ENCODE measurements around the gene KCNG2.

Gene KCNG2

GRCh38 chr18:79787865-79788733 is 9.6 kb upstream of the KCNG2 start:
- no peaks in the 10 kb centered on the region for H3K36me3 ChIP-seq (ENCODE audit: insufficient read depth, low read length)
- no peaks in the 10 kb centered on the region for H3K9me3 ChIP-seq (ENCODE audit: low read length)
- no peaks in the 10 kb centered on the region for H3K4me1 ChIP-seq (ENCODE audit: insufficient read depth, low read length)
- peaks cover 15 to 65% of the 10 kb centered on the region in 2 donors for H3K27me3 ChIP-seq (ENCODE audit: control insufficient read depth in 1 of 2, insufficient read depth in 2 of 2, low read length in 2 of 2)
- H3K9ac ChIP-seq (ENCODE audit: low read length), result no peak overlapping the region
- no peak overlapping the region for H3K27ac ChIP-seq (ENCODE audit: low read depth, low read length)
- H3K4me3 ChIP-seq (ENCODE audit: low read depth in 1 of 2, low read length in 2 of 2), result peak overlapping the region in 1 of 2 donors; percentile 20

GRCh38 chr18:79788734-79789085 is 9.0 kb upstream of the KCNG2 start:
- Histone ChIP-seq H3K27ac (ENCODE audit: low read depth, low read length) (no peak overlapping the region), H3K4me1 (ENCODE audit: insufficient read depth, low read length) (no peaks in the 10 kb centered on the region), H3K9ac (ENCODE audit: low read length) (no peak overlapping the region), H3K4me3 (ENCODE audit: low read depth in 1 of 2, low read length in 2 of 2) (no peak overlapping the region), H3K9me3 (ENCODE audit: low read length) (no peaks in the 10 kb centered on the region), H3K36me3 (ENCODE audit: insufficient read depth, low read length) (no peaks in the 10 kb centered on the region), H3K27me3 (ENCODE audit: control insufficient read depth in 1 of 2, insufficient read depth in 2 of 2, low read length in 2 of 2) (peaks cover 15 to 65% of the 10 kb centered on the region in 2 donors)

GRCh38 chr18:79789091-79789891 is 8.4 kb upstream of the KCNG2 start:
- Histone ChIP-seq H3K27ac (ENCODE audit: low read depth, low read length) (no peak overlapping the region), H3K27me3 (ENCODE audit: control insufficient read depth in 1 of 2, insufficient read depth in 2 of 2, low read length in 2 of 2) (peaks cover 15 to 59% of the 10 kb centered on the region in 2 donors), H3K4me1 (ENCODE audit: insufficient read depth, low read length) (no peaks in the 10 kb centered on the region), H3K36me3 (ENCODE audit: insufficient read depth, low read length) (no peaks in the 10 kb centered on the region), H3K9ac (ENCODE audit: low read length) (no peak overlapping the region), H3K9me3 (ENCODE audit: low read length) (no peaks in the 10 kb centered on the region), H3K4me3 (ENCODE audit: low read depth in 1 of 2, low read length in 2 of 2) (no peak overlapping the region)

- H3K9me3 ChIP-seq (ENCODE audit: low read length), result no peaks in the 10 kb centered on the region
Measured at GRCh38 chr18:79789901-79790890, 7.5 kb upstream of the KCNG2 start.

GRCh38 chr18:79790996-79791972 is 6.5 kb upstream of the KCNG2 start:
- Histone ChIP-seq H3K27ac (ENCODE audit: low read depth, low read length) (no peak overlapping the region), H3K4me3 (ENCODE audit: low read depth in 1 of 2, low read length in 2 of 2) (no peak overlapping the region), H3K9me3 (ENCODE audit: low read length) (no peaks in the 10 kb centered on the region), H3K9ac (ENCODE audit: low read length) (no peak overlapping the region), H3K36me3 (ENCODE audit: insufficient read depth, low read length) (no peaks in the 10 kb centered on the region), H3K27me3 (ENCODE audit: control insufficient read depth in 1 of 2, insufficient read depth in 2 of 2, low read length in 2 of 2) (peaks cover 15 to 46% of the 10 kb centered on the region in 2 donors), H3K4me1 (ENCODE audit: insufficient read depth, low read length) (no peaks in the 10 kb centered on the region)

More at GRCh38 chr18:79789901-79790890, 7.5 kb upstream of the KCNG2 start:
- Histone ChIP-seq H3K27ac (ENCODE audit: low read depth, low read length) (no peak overlapping the region), H3K4me1 (ENCODE audit: insufficient read depth, low read length) (no peaks in the 10 kb centered on the region), H3K4me3 (ENCODE audit: low read depth in 1 of 2, low read length in 2 of 2) (no peak overlapping the region), H3K27me3 (ENCODE audit: control insufficient read depth in 1 of 2, insufficient read depth in 2 of 2, low read length in 2 of 2) (peaks cover 15 to 51% of the 10 kb centered on the region in 2 donors), H3K36me3 (ENCODE audit: insufficient read depth, low read length) (no peaks in the 10 kb centered on the region), H3K9ac (ENCODE audit: low read length) (no peak overlapping the region)

- Histone ChIP-seq H3K27me3 (ENCODE audit: control insufficient read depth in 1 of 2, insufficient read depth in 2 of 2, low read length in 2 of 2) (peaks cover 9 to 46% of the 10 kb centered on the region in 2 donors), H3K4me1 (ENCODE audit: insufficient read depth, low read length) (no peaks in the 10 kb centered on the region), H3K27ac (ENCODE audit: low read depth, low read length) (no peak overlapping the region)
Measured at GRCh38 chr18:79792096-79792987, 5.4 kb upstream of the KCNG2 start.

GRCh38 chr18:79792988-79793355 is 4.8 kb upstream of the KCNG2 start:
- H3K9ac ChIP-seq (ENCODE audit: low read length), result no peak overlapping the region
- H3K9me3 ChIP-seq (ENCODE audit: low read length), result no peaks in the 10 kb centered on the region
- H3K4me1 ChIP-seq (ENCODE audit: insufficient read depth, low read length), result no peaks in the 10 kb centered on the region
- H3K27ac ChIP-seq (ENCODE audit: low read depth, low read length), result no peak overlapping the region
- H3K27me3 ChIP-seq (ENCODE audit: control insufficient read depth in 1 of 2, insufficient read depth in 2 of 2, low read length in 2 of 2), result peaks cover 6 to 45% of the 10 kb centered on the region in 2 donors
- no peak overlapping the region for H3K4me3 ChIP-seq (ENCODE audit: low read depth in 1 of 2, low read length in 2 of 2)
- H3K36me3 ChIP-seq (ENCODE audit: insufficient read depth, low read length), result no peaks in the 10 kb centered on the region

More at GRCh38 chr18:79792096-79792987, 5.4 kb upstream of the KCNG2 start:
- no peaks in the 10 kb centered on the region for H3K36me3 ChIP-seq (ENCODE audit: insufficient read depth, low read length)
- no peak overlapping the region for H3K4me3 ChIP-seq (ENCODE audit: low read depth in 1 of 2, low read length in 2 of 2)
- H3K9me3 ChIP-seq (ENCODE audit: low read length), result no peaks in the 10 kb centered on the region
- no peak overlapping the region for H3K9ac ChIP-seq (ENCODE audit: low read length)

- Histone ChIP-seq H3K9ac (ENCODE audit: low read length) (no peak overlapping the region), H3K27ac (ENCODE audit: low read depth, low read length) (no peak overlapping the region), H3K27me3 (ENCODE audit: control insufficient read depth in 1 of 2, insufficient read depth in 2 of 2, low read length in 2 of 2) (peaks cover 15 to 45% of the 10 kb centered on the region in 2 donors), H3K36me3 (ENCODE audit: insufficient read depth, low read length) (no peaks in the 10 kb centered on the region), H3K9me3 (ENCODE audit: low read length) (no peaks in the 10 kb centered on the region), H3K4me3 (ENCODE audit: low read depth in 1 of 2, low read length in 2 of 2) (no peak overlapping the region), H3K4me1 (ENCODE audit: insufficient read depth, low read length) (peaks cover 4% of the 10 kb centered on the region)
Measured at GRCh38 chr18:79794846-79795245, 2.9 kb upstream of the KCNG2 start.

- H3K9me3 ChIP-seq (ENCODE audit: low read length), result no peaks in the 10 kb centered on the region
- peaks cover 4% of the 10 kb centered on the region for H3K4me1 ChIP-seq (ENCODE audit: insufficient read depth, low read length)
- peaks cover 15 to 46% of the 10 kb centered on the region in 2 donors for H3K27me3 ChIP-seq (ENCODE audit: control insufficient read depth in 1 of 2, insufficient read depth in 2 of 2, low read length in 2 of 2)
Measured at GRCh38 chr18:79795446-79795845, 2.3 kb upstream of the KCNG2 start.

More at GRCh38 chr18:79795446-79795845, 2.3 kb upstream of the KCNG2 start:
- no peak overlapping the region for H3K9ac ChIP-seq (ENCODE audit: low read length)
- no peaks in the 10 kb centered on the region for H3K36me3 ChIP-seq (ENCODE audit: insufficient read depth, low read length)
- H3K27ac ChIP-seq (ENCODE audit: low read depth, low read length), result no peak overlapping the region
- no peak overlapping the region for H3K4me3 ChIP-seq (ENCODE audit: low read depth in 1 of 2, low read length in 2 of 2)

All from muscle layer of colon (tissue), 2 donors.